ENCODE data around the gene GAPT. TPM values are rescaled to one million over a fixed set of nuclear protein-coding genes. Genes with fewer than 3 reads are reported as not detected.

GAPT gene
- total RNA-seq, 1 donor from 2014 or later: 0.92 TPM

GRCh38 chr5:58459146-58460001 is 31.9 kb upstream of the GAPT start:
- no peak for ATAC-seq
- no peak for DNase-seq (ENCODE audit: missing footprints)
- intact Hi-C loops (cut with DNase I): loop anchor here (1.0 to 10.0 kb wide), 12 partner anchors 95 to 1161 kb away; no protein-coding TSS in a partner anchor

- DNase-seq (ENCODE audit: missing footprints) (peak; percentile 97), ATAC-seq (peak; percentile 95)
- intact Hi-C loops (cut with DNase I): loop anchor here (1.0 to 10.0 kb wide), 7 partner anchors 333 to 1162 kb away; no protein-coding TSS in a partner anchor
Measured at GRCh38 chr5:58460002-58460731, 31.1 kb upstream of the GAPT start, which contains the start of gene PLK2. TSS of gene PLK2 (minus strand) at chr5:58460086. CDS start at chr5:58459959, 127 bp downstream.

- intact Hi-C loops (cut with DNase I): loop anchor here (1.0 to 10.0 kb wide), 7 partner anchors 334 to 1163 kb away; no protein-coding TSS in a partner anchor
Measured at GRCh38 chr5:58460732-58461286, 30.4 kb upstream of the GAPT start.

GRCh38 chr5:58462154-58462553 is 29.1 kb upstream of the GAPT start:
- DNase-seq (ENCODE audit: missing footprints) (no peak), ATAC-seq (no peak)
- intact Hi-C loops (cut with DNase I): loop anchor here (5.0 to 10.0 kb wide), 2 partner anchors 447 to 810 kb away; no protein-coding TSS in a partner anchor

More at GRCh38 chr5:58460732-58461286, 30.4 kb upstream of the GAPT start:
- DNase-seq (ENCODE audit: missing footprints) (peak; percentile 94), ATAC-seq (peak; percentile 83)

GRCh38 chr5:58462623-58463230 is 28.5 kb upstream of the GAPT start:
- DNase-seq (ENCODE audit: missing footprints) (no peak), ATAC-seq (no peak)
- intact Hi-C loops (cut with DNase I): loop anchor here (5.0 to 10.0 kb wide), 2 partner anchors 448 to 810 kb away; no protein-coding TSS in a partner anchor

GRCh38 chr5:58466939-58467338 is 24.3 kb upstream of the GAPT start:
- DNase-seq (ENCODE audit: missing footprints): no peak
- ATAC-seq: no peak
- intact Hi-C loops (cut with DNase I): loop anchor here (10.0 kb wide), 1 partner anchor 452 kb away; no protein-coding TSS in a partner anchor

- intact Hi-C loops (cut with DNase I): loop anchor here (10.0 kb wide), 1 partner anchor 455 kb away; no protein-coding TSS in a partner anchor
- ATAC-seq (no peak), DNase-seq (ENCODE audit: missing footprints) (no peak)
Measured at GRCh38 chr5:58469896-58470295, 21.3 kb upstream of the GAPT start.

- DNase-seq (ENCODE audit: missing footprints) (no peak), ATAC-seq (no peak)
- intact Hi-C loops (cut with DNase I): no loop called here
Measured at GRCh38 chr5:58475404-58475803, 15.8 kb upstream of the GAPT start.

GRCh38 chr5:58477760-58478376 is 13.4 kb upstream of the GAPT start:
- ATAC-seq (no peak), DNase-seq (ENCODE audit: missing footprints) (no peak)
- intact Hi-C loops (cut with DNase I): no loop called here

- intact Hi-C loops (cut with DNase I): no loop called here
- ATAC-seq: no peak
- DNase-seq (ENCODE audit: missing footprints): no peak
Measured at GRCh38 chr5:58481066-58481676, 10.1 kb upstream of the GAPT start.

GRCh38 chr5:58481828-58482227 is 9.4 kb upstream of the GAPT start:
- intact Hi-C loops (cut with DNase I): no loop called here
- ATAC-seq (no peak), DNase-seq (ENCODE audit: missing footprints) (no peak)

- intact Hi-C loops (cut with DNase I): no loop called here
- no peak for DNase-seq (ENCODE audit: missing footprints)
- ATAC-seq: no peak
Measured at GRCh38 chr5:58482536-58482935, 8.7 kb upstream of the GAPT start.

GRCh38 chr5:58484505-58484904 is 6.7 kb upstream of the GAPT start:
- ATAC-seq: no peak
- intact Hi-C loops (cut with DNase I): no loop called here
- no peak for DNase-seq (ENCODE audit: missing footprints)

- no peak for ATAC-seq
- DNase-seq (ENCODE audit: missing footprints): no peak
- intact Hi-C loops (cut with DNase I): no loop called here
Measured at GRCh38 chr5:58486290-58486689, 4.9 kb upstream of the GAPT start.

- intact Hi-C loops (cut with DNase I): loop anchor here (10.0 kb wide), 1 partner anchor 324 kb away; no protein-coding TSS in a partner anchor
Measured at GRCh38 chr5:58490402-58491050, 709 bp upstream of the GAPT start.

GRCh38 chr5:58493141-58493540 is 1.9 kb downstream of the GAPT start:
- intact Hi-C loops (cut with DNase I): loop anchor here (10.0 kb wide), 1 partner anchor 322 kb away; no protein-coding TSS in a partner anchor

More at GRCh38 chr5:58490402-58491050, 709 bp upstream of the GAPT start:
- ATAC-seq: no peak
- peak; percentile 41 for DNase-seq (ENCODE audit: missing footprints)

GRCh38 chr5:58496488-58496887 is 5.3 kb downstream of the GAPT start:
- no peak for DNase-seq (ENCODE audit: missing footprints)
- intact Hi-C loops (cut with DNase I): loop anchor here (10.0 kb wide), 1 partner anchor 318 kb away; no protein-coding TSS in a partner anchor

More at GRCh38 chr5:58493141-58493540, 1.9 kb downstream of the GAPT start:
- DNase-seq (ENCODE audit: missing footprints) (no peak), ATAC-seq (no peak)

More at GRCh38 chr5:58496488-58496887, 5.3 kb downstream of the GAPT start:
- no peak for ATAC-seq
